WTC11 (cell line): ENCODE results near the gene PIMREG. TPM values are rescaled to one million over a fixed set of nuclear protein-coding genes. Genes with fewer than 3 reads are reported as not detected.

Experiments used
- ELF4 ChIP-seq: sonication (generic); formaldehyde crosslinking; IDR thresholded peaks from 2 replicates; pipeline ENCODE4 v1.8.1; 2022; ENCODE audit warnings: low read depth, mild to moderate bottlenecking, moderate library complexity, missing genetic modification reagents
- HMGA2 ChIP-seq: fragments of 250-450 bp; sonication (Bioruptor Pico); IDR thresholded peaks from 2 replicates; pipeline ENCODE4 v1.4.0; 2021; ENCODE audit warnings: mild to moderate bottlenecking, moderate library complexity
- SOX15 ChIP-seq: fragments of 250-450 bp; sonication (Bioruptor Pico); IDR thresholded peaks from 2 replicates; pipeline ENCODE4 v1.9.0; 2021; ENCODE audit warnings: mild to moderate bottlenecking
- TEAD4 ChIP-seq: sonication (generic); formaldehyde crosslinking; IDR thresholded peaks from 2 replicates; pipeline ENCODE4 v1.8.0; 2022; ENCODE audit warnings: mild to moderate bottlenecking, missing genetic modification reagents
- ZNF396 ChIP-seq: fragments of 250-450 bp; sonication (Bioruptor Pico); IDR thresholded peaks from 2 replicates; pipeline ENCODE4 v1.8.0; 2021; ENCODE audit warnings: mild to moderate bottlenecking, moderate library complexity, borderline replicate concordance
- total RNA-seq: library from RNA; stranded (reverse); gene quantifications from 3 replicates; pipeline ENCODE4 v1.2.3, GENCODE V29; 2021
- TF ChIP-seq, protein P1 (sequence below): sonication (generic); formaldehyde crosslinking; IDR thresholded peaks from 2 replicates; pipeline ENCODE4 v1.8.0; 2022; ENCODE audit warnings: missing genetic modification reagents
- TF ChIP-seq, protein P2 (sequence below): sonication (generic); formaldehyde crosslinking; IDR thresholded peaks from 2 replicates; pipeline ENCODE4 v1.8.0; 2023; ENCODE audit warnings: missing genetic modification reagents, mild to moderate bottlenecking, borderline replicate concordance
- TF ChIP-seq, protein P3 (sequence below): sonication (generic); formaldehyde crosslinking; IDR thresholded peaks from 2 replicates; pipeline ENCODE4 v1.8.0; 2023; ENCODE audit warnings: mild to moderate bottlenecking, missing genetic modification reagents
- TF ChIP-seq, protein P4 (sequence below): sonication (generic); formaldehyde crosslinking; IDR thresholded peaks from 2 replicates; pipeline ENCODE4 v1.8.1; 2022; ENCODE audit warnings: mild to moderate bottlenecking, missing genetic modification reagents, moderate library complexity, borderline replicate concordance
- TF ChIP-seq, protein P5 (sequence below): sonication (generic); formaldehyde crosslinking; IDR thresholded peaks from 2 replicates; pipeline ENCODE4 v1.8.1; 2023; ENCODE audit warnings: mild to moderate bottlenecking, moderate library complexity, missing genetic modification reagents

Gene PIMREG
- total RNA-seq, 1 experiment from 2014 or later, result 92.2 TPM

DNA sequence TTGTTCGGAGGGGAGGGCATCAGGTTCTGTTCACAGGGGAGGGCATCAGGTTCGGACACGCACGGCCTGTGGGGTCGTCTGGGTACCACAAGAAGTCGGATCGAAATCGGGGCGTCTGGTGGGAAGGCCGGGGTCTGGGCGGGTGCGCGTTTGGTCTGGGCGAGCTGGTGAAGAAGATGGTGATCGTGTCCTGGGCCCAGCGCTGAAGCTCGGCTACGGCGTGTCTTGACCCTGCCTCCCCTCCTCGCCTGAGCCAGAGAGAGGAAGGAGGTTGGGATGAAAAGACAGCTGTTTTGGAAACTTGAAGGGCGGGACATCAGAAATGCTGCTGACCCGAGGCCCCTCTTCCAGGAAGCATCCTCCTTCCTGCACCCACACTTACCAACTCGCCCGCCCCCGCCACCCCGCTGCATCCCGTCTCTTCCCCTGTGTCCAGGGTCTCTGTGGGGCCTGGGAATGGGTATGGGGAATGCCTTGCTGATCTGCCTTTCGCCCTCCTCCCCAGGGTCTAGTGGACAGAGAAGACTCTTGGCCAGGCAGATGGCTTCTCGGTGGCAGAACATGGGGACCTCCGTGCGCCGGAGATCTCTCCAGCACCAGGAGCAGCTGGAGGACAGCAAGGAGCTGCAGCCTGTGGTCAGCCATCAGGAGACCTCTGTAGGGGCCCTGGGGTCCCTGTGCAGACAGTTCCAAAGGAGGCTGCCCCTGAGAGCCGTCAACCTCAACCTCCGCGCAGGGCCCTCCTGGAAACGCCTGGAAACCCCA lies 498 bp downstream of the PIMREG start (continued):
- TF ChIP-seq, protein P1, sequence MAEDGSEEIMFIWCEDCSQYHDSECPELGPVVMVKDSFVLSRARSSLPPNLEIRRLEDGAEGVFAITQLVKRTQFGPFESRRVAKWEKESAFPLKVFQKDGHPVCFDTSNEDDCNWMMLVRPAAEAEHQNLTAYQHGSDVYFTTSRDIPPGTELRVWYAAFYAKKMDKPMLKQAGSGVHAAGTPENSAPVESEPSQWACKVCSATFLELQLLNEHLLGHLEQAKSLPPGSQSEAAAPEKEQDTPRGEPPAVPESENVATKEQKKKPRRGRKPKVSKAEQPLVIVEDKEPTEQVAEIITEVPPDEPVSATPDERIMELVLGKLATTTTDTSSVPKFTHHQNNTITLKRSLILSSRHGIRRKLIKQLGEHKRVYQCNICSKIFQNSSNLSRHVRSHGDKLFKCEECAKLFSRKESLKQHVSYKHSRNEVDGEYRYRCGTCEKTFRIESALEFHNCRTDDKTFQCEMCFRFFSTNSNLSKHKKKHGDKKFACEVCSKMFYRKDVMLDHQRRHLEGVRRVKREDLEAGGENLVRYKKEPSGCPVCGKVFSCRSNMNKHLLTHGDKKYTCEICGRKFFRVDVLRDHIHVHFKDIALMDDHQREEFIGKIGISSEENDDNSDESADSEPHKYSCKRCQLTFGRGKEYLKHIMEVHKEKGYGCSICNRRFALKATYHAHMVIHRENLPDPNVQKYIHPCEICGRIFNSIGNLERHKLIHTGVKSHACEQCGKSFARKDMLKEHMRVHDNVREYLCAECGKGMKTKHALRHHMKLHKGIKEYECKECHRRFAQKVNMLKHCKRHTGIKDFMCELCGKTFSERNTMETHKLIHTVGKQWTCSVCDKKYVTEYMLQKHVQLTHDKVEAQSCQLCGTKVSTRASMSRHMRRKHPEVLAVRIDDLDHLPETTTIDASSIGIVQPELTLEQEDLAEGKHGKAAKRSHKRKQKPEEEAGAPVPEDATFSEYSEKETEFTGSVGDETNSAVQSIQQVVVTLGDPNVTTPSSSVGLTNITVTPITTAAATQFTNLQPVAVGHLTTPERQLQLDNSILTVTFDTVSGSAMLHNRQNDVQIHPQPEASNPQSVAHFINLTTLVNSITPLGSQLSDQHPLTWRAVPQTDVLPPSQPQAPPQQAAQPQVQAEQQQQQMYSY (CRISPR knock-in tag), result no peak
- TF ChIP-seq TEAD4 (CRISPR knock-in tag) (no peak), ELF4 (CRISPR knock-in tag) (no peak), HMGA2 (CRISPR knock-in tag) (no peak), ZNF396 (CRISPR knock-in tag) (no peak), SOX15 (CRISPR knock-in tag) (no peak)
- TF ChIP-seq, protein P2, sequence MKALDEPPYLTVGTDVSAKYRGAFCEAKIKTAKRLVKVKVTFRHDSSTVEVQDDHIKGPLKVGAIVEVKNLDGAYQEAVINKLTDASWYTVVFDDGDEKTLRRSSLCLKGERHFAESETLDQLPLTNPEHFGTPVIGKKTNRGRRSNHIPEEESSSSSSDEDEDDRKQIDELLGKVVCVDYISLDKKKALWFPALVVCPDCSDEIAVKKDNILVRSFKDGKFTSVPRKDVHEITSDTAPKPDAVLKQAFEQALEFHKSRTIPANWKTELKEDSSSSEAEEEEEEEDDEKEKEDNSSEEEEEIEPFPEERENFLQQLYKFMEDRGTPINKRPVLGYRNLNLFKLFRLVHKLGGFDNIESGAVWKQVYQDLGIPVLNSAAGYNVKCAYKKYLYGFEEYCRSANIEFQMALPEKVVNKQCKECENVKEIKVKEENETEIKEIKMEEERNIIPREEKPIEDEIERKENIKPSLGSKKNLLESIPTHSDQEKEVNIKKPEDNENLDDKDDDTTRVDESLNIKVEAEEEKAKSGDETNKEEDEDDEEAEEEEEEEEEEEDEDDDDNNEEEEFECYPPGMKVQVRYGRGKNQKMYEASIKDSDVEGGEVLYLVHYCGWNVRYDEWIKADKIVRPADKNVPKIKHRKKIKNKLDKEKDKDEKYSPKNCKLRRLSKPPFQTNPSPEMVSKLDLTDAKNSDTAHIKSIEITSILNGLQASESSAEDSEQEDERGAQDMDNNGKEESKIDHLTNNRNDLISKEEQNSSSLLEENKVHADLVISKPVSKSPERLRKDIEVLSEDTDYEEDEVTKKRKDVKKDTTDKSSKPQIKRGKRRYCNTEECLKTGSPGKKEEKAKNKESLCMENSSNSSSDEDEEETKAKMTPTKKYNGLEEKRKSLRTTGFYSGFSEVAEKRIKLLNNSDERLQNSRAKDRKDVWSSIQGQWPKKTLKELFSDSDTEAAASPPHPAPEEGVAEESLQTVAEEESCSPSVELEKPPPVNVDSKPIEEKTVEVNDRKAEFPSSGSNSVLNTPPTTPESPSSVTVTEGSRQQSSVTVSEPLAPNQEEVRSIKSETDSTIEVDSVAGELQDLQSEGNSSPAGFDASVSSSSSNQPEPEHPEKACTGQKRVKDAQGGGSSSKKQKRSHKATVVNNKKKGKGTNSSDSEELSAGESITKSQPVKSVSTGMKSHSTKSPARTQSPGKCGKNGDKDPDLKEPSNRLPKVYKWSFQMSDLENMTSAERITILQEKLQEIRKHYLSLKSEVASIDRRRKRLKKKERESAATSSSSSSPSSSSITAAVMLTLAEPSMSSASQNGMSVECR (CRISPR knock-in tag), result no peak
- TF ChIP-seq, protein P3, sequence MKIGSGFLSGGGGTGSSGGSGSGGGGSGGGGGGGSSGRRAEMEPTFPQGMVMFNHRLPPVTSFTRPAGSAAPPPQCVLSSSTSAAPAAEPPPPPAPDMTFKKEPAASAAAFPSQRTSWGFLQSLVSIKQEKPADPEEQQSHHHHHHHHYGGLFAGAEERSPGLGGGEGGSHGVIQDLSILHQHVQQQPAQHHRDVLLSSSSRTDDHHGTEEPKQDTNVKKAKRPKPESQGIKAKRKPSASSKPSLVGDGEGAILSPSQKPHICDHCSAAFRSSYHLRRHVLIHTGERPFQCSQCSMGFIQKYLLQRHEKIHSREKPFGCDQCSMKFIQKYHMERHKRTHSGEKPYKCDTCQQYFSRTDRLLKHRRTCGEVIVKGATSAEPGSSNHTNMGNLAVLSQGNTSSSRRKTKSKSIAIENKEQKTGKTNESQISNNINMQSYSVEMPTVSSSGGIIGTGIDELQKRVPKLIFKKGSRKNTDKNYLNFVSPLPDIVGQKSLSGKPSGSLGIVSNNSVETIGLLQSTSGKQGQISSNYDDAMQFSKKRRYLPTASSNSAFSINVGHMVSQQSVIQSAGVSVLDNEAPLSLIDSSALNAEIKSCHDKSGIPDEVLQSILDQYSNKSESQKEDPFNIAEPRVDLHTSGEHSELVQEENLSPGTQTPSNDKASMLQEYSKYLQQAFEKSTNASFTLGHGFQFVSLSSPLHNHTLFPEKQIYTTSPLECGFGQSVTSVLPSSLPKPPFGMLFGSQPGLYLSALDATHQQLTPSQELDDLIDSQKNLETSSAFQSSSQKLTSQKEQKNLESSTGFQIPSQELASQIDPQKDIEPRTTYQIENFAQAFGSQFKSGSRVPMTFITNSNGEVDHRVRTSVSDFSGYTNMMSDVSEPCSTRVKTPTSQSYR (CRISPR knock-in tag), result no peak
- TF ChIP-seq, protein P4, sequence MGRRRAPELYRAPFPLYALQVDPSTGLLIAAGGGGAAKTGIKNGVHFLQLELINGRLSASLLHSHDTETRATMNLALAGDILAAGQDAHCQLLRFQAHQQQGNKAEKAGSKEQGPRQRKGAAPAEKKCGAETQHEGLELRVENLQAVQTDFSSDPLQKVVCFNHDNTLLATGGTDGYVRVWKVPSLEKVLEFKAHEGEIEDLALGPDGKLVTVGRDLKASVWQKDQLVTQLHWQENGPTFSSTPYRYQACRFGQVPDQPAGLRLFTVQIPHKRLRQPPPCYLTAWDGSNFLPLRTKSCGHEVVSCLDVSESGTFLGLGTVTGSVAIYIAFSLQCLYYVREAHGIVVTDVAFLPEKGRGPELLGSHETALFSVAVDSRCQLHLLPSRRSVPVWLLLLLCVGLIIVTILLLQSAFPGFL (CRISPR knock-in tag), result no peak
- TF ChIP-seq, protein P5, sequence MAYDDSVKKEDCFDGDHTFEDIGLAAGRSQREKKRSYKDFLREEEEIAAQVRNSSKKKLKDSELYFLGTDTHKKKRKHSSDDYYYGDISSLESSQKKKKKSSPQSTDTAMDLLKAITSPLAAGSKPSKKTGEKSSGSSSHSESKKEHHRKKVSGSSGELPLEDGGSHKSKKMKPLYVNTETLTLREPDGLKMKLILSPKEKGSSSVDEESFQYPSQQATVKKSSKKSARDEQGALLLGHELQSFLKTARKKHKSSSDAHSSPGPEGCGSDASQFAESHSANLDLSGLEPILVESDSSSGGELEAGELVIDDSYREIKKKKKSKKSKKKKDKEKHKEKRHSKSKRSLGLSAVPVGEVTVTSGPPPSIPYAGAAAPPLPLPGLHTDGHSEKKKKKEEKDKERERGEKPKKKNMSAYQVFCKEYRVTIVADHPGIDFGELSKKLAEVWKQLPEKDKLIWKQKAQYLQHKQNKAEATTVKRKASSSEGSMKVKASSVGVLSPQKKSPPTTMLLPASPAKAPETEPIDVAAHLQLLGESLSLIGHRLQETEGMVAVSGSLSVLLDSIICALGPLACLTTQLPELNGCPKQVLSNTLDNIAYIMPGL, result no peak
- TF ChIP-seq, all 79 proteins: peak for 0
